A549 (cell line): Measurements from ENCODE around the gene SEMA4D. TPM values are rescaled to one million over a fixed set of nuclear protein-coding genes. Genes with fewer than 3 reads are reported as not detected.

Experiments
- ATAC-seq, 2 experiments: fragments of 200-7000 bp in 1 of 2; fragments of >200 bp in 1 of 2; cut with Nextera tagmentation in 1 of 2; cut with Tn5 transposase in 1 of 2; 3 replicates each; pipeline versions ENCODE4 v1.8.0 to v1.9.1; 2018 to 2020; ENCODE audit warnings: mild to moderate bottlenecking in 1 of 2, moderate library complexity in 1 of 2
- CTCF ChIA-PET: fragments of 300-600 bp; sonication (Branson Sonifier 250); formaldehyde crosslinking; extraction: SDS; loops from one replicate; lab custom pipeline; 2021; ENCODE audit warnings: antibody characterized with exemption, inconsistent platforms; lab: Yijun Ruan, JAX
- POLR2A ChIA-PET: fragments of 350-600 bp; formaldehyde crosslinking; extraction: SDS; loops from one replicate; lab custom pipeline; 2021; ENCODE audit warnings: antibody characterized with exemption, inconsistent platforms; lab: Yijun Ruan, JAX
- DNase-seq, 2 experiments: peaks; one replicate each; pipeline versions ENCODE4 v3.0.0 to v3.0.0-alpha.2; 2011 to 2016; ENCODE audit warnings: low read depth in 1 of 2, low spot score in 1 of 2
- FAIRE-seq: peaks from 2 replicates; lab custom pipeline; 2011; peaks lifted over from hg19 to GRCh38; lab: Jason Lieb, UNC
- H3K27ac ChIP-seq, 2 experiments: fragments of >200 bp; sonication (Bioruptor Twin); formaldehyde crosslinking; 3 replicates each; pipeline ENCODE4 v1.5.1; 2016 to 2017
- H3K4me1 ChIP-seq: fragments of >200 bp; sonication (Bioruptor Twin); formaldehyde crosslinking; 3 replicates; pipeline ENCODE4 v1.6.1; 2016
- H3K4me2 ChIP-seq: fragments of >200 bp; sonication (Bioruptor Twin); formaldehyde crosslinking; 3 replicates; pipeline ENCODE4 v1.6.1; 2016
- H3K4me3 ChIP-seq: fragments of >200 bp; sonication (Bioruptor Twin); formaldehyde crosslinking; 3 replicates; pipeline ENCODE4 v1.5.1; 2016
- H3K9me3 ChIP-seq: fragments of >200 bp; sonication (Bioruptor Twin); formaldehyde crosslinking; 3 replicates; pipeline ENCODE4 v1.6.1; 2016
- BHLHE40 ChIP-seq: IDR thresholded peaks from 2 replicates; pipeline ENCODE4 v1.6.1; 2012; ENCODE audit warnings: low read depth, low read length, inconsistent platforms
- EHF ChIP-seq: fragments of 250-450 bp; sonication (Bioruptor Pico); IDR thresholded peaks from 2 replicates; pipeline ENCODE4 v1.5.0; 2020; ENCODE audit warnings: mild to moderate bottlenecking
- EHMT2 ChIP-seq: fragments of 200-600 bp; sonication (generic); IDR thresholded peaks from 2 replicates; pipeline ENCODE4 v1.6.1; 2016; ENCODE audit warnings: antibody characterized with exemption, low read depth, mild to moderate bottlenecking, moderate library complexity
- ESRRA ChIP-seq: fragments of 150-350 bp; IDR thresholded peaks from 2 replicates; pipeline ENCODE4 v1.6.1; 2014; ENCODE audit warnings: mild to moderate bottlenecking, low read length, borderline replicate concordance
- HDAC2 ChIP-seq: fragments of 200-600 bp; sonication (generic); IDR thresholded peaks from 2 replicates; pipeline ENCODE4 v1.6.1; 2016
- HEYL ChIP-seq: fragments of 250-450 bp; sonication (Bioruptor Pico); IDR thresholded peaks from 2 replicates; pipeline ENCODE4 v1.8.0; 2021; ENCODE audit warnings: mild to moderate bottlenecking, moderate library complexity
- MYC ChIP-seq: IDR thresholded peaks from 2 replicates; pipeline ENCODE4 v1.6.1; 2012; ENCODE audit warnings: mild to moderate bottlenecking, inconsistent platforms, low read length, improper control_type of control experiment, borderline replicate concordance
- RCOR1 ChIP-seq: fragments of 150-350 bp; IDR thresholded peaks from 2 replicates; pipeline ENCODE4 v1.6.1; 2014; ENCODE audit warnings: antibody characterized with exemption, low read length, low read depth
- RNF2 ChIP-seq: fragments of 200-600 bp; sonication (generic); IDR thresholded peaks from 2 replicates; pipeline ENCODE4 v1.6.1; 2016; ENCODE audit warnings: low read depth, mild to moderate bottlenecking, antibody characterized with exemption, moderate library complexity, borderline replicate concordance
- SREBF2 ChIP-seq: fragments of 450-650 bp; IDR thresholded peaks from 2 replicates; pipeline ENCODE4 v1.6.1; 2014; ENCODE audit warnings: mild to moderate bottlenecking, moderate library complexity
- TFCP2L1 ChIP-seq: fragments of 250-450 bp; sonication (Bioruptor Pico); IDR thresholded peaks from 2 replicates; pipeline ENCODE4 v1.5.0; 2021; ENCODE audit warnings: mild to moderate bottlenecking
- TP53 ChIP-seq: fragments of 250-450 bp; sonication (Bioruptor Pico); IDR thresholded peaks from 2 replicates; pipeline ENCODE4 v1.5.0; 2021; ENCODE audit warnings: mild to moderate bottlenecking, moderate library complexity
- WGBS: methylation state at CpG from one replicate; pipeline ENCODE4 v1.1.6; 2017; ENCODE audit errors: missing lambda C conversion rate; 5-methylcytosine and 5-hydroxymethylcytosine counted together
- polyA plus RNA-seq, 4 experiments: library from polyadenylated mRNA; depleted of rRNA in 3 of 4; stranded (reverse); fragments of >200 nt; fragmentation: RNase III in 1 of 4; extraction: RNeasy Plus Mini Kit Qiagen cat#74134 plus additional on column Dnase treatment in 1 of 4; gene quantifications; 2 replicates in 3 of 4; 3 replicates in 1 of 4; pipeline ENCODE4 v1.2.3, GENCODE V29; 2011 to 2017
- TF ChIP-seq, protein P1 (sequence below): fragments of 250-450 bp; sonication (Bioruptor Pico); IDR thresholded peaks from 2 replicates; pipeline ENCODE4 v1.5.0; 2020; ENCODE audit warnings: low read depth, mild to moderate bottlenecking, moderate library complexity
- TF ChIP-seq, protein P2 (sequence below): fragments of 200-600 bp; sonication (generic); IDR thresholded peaks from 2 replicates; pipeline ENCODE4 v1.6.1; 2016; ENCODE audit warnings: antibody characterized with exemption, mild to moderate bottlenecking, moderate library complexity
- TF ChIP-seq, protein P3 (sequence below): IDR thresholded peaks from 2 replicates; pipeline ENCODE4 v1.6.1; 2012; ENCODE audit warnings: low read depth, borderline replicate concordance
- TF ChIP-seq, protein P4 (sequence below): fragments of 250-450 bp; sonication (Bioruptor Pico); IDR thresholded peaks from 2 replicates; pipeline ENCODE4 v1.5.0; 2021; ENCODE audit warnings: mild to moderate bottlenecking, moderate library complexity, borderline replicate concordance

Gene SEMA4D
- polyA plus RNA-seq, 2 of the 4 experiments (the other 2 are of a cell fraction) = 5.3 to 7.2 TPM

DNA sequence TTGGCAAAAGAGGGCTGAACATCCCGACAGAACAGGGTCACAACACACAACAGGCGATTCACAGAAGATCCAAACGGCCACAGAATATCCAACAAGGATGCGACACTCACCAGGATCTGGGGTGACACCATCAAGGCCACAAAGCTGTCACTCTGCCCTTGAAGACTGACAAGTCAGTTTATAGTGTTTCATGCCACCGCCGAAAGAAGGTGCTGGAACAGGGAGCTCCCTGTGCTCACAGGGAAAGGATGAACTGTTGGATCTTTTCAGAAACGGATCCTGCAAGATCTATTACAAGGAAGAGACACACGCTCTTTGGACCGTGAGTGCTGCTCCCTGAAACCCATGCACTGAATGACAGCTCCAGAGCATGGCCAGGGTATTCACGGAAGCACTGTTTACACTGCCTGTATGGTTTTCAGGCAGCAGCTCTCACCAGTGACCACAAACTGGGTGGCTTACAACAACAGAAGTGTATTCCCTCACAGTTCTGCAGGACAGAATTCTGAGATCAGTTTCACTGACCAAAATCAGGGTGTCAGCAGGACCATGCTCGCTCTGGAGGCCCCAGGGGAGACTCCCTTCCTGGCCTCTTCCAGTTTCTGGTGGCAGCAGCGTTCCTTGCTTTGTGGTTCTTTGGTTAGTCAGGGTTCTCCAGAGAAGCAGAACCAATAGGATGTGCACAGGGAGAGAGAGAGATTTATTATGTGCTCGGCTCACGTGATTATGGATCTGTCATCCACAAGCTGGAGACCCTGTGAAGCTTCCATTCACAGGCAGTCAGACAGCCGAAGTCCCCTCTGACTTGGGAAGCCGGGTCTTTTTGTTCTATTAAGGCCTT is 52.8 kb downstream of the SEMA4D start:
- ChIA-PET POLR2A (no interaction called here), CTCF (interaction anchor here (1.0 kb wide), 1 partner anchor 424 kb away, joined by 3 read pairs; no protein-coding TSS in a partner anchor)
- no peaks in the 10 kb centered on the region for H3K4me1 ChIP-seq
- DNase-seq (no peak), ATAC-seq (no peak), FAIRE-seq (no peak)
- no peak overlapping the region for H3K4me2 ChIP-seq
- TF ChIP-seq, protein P1, sequence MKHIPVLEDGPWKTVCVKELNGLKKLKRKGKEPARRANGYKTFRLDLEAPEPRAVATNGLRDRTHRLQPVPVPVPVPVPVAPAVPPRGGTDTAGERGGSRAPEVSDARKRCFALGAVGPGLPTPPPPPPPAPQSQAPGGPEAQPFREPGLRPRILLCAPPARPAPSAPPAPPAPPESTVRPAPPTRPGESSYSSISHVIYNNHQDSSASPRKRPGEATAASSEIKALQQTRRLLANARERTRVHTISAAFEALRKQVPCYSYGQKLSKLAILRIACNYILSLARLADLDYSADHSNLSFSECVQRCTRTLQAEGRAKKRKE = no peak
- TF ChIP-seq, protein P2, sequence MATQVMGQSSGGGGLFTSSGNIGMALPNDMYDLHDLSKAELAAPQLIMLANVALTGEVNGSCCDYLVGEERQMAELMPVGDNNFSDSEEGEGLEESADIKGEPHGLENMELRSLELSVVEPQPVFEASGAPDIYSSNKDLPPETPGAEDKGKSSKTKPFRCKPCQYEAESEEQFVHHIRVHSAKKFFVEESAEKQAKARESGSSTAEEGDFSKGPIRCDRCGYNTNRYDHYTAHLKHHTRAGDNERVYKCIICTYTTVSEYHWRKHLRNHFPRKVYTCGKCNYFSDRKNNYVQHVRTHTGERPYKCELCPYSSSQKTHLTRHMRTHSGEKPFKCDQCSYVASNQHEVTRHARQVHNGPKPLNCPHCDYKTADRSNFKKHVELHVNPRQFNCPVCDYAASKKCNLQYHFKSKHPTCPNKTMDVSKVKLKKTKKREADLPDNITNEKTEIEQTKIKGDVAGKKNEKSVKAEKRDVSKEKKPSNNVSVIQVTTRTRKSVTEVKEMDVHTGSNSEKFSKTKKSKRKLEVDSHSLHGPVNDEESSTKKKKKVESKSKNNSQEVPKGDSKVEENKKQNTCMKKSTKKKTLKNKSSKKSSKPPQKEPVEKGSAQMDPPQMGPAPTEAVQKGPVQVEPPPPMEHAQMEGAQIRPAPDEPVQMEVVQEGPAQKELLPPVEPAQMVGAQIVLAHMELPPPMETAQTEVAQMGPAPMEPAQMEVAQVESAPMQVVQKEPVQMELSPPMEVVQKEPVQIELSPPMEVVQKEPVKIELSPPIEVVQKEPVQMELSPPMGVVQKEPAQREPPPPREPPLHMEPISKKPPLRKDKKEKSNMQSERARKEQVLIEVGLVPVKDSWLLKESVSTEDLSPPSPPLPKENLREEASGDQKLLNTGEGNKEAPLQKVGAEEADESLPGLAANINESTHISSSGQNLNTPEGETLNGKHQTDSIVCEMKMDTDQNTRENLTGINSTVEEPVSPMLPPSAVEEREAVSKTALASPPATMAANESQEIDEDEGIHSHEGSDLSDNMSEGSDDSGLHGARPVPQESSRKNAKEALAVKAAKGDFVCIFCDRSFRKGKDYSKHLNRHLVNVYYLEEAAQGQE = no peak
- TF ChIP-seq TFCP2L1 (CRISPR knock-in tag) = no peak
- no peak for TF ChIP-seq SREBF2
- no peak for TF ChIP-seq EHMT2
- no peak for TF ChIP-seq ESRRA
- H3K9me3 ChIP-seq = no peaks in the 10 kb centered on the region
- no peak overlapping the region for H3K4me3 ChIP-seq
- WGBS = 88% methylated on average over 16 of the region's 16 CpGs
- H3K27ac ChIP-seq = no peak overlapping the region

DNA sequence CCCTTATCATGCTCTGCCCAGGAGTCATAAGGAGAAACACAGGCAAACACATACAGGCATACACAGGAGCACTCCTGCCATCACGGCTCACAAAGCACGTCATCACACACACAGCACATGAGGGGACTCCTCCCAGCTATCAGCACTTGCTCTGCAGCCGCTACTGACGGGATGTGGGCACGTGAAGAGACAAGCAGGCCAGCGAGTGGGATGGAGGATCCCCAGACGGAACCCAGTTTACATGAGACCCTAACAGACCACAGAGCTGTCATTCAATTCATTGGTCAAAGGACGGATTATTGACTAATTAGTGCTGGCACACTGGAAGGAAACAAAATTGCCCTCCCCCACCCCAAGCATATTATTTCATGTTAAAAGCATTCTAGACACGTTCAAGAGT is 53.6 kb downstream of the SEMA4D start:
- H3K4me3 ChIP-seq = no peak overlapping the region
- ATAC-seq (no peak), DNase-seq (no peak), FAIRE-seq (no peak)
- no peak overlapping the region for H3K4me2 ChIP-seq
- H3K27ac ChIP-seq = no peak overlapping the region
- WGBS = 88% methylated on average over 9 of the region's 9 CpGs
- H3K4me1 ChIP-seq = no peaks in the 10 kb centered on the region
- no peaks in the 10 kb centered on the region for H3K9me3 ChIP-seq
- CTCF ChIA-PET = no interaction called here
- POLR2A ChIA-PET = no interaction called here
- TF ChIP-seq, protein P2 = no peak
- TF ChIP-seq HDAC2 (no peak), BHLHE40 (no peak), MYC (no peak), TP53 (CRISPR knock-in tag) (no peak), RNF2 (no peak), EHMT2 (no peak), EHF (CRISPR knock-in tag) (no peak), RCOR1 (no peak), HEYL (no peak)
- TF ChIP-seq, protein P3, sequence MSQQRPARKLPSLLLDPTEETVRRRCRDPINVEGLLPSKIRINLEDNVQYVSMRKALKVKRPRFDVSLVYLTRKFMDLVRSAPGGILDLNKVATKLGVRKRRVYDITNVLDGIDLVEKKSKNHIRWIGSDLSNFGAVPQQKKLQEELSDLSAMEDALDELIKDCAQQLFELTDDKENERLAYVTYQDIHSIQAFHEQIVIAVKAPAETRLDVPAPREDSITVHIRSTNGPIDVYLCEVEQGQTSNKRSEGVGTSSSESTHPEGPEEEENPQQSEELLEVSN = no peak
- TF ChIP-seq, protein P4, sequence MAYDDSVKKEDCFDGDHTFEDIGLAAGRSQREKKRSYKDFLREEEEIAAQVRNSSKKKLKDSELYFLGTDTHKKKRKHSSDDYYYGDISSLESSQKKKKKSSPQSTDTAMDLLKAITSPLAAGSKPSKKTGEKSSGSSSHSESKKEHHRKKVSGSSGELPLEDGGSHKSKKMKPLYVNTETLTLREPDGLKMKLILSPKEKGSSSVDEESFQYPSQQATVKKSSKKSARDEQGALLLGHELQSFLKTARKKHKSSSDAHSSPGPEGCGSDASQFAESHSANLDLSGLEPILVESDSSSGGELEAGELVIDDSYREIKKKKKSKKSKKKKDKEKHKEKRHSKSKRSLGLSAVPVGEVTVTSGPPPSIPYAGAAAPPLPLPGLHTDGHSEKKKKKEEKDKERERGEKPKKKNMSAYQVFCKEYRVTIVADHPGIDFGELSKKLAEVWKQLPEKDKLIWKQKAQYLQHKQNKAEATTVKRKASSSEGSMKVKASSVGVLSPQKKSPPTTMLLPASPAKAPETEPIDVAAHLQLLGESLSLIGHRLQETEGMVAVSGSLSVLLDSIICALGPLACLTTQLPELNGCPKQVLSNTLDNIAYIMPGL (CRISPR knock-in tag) = no peak
